Measurements from ENCODE around the gene NELL1.

DNA sequence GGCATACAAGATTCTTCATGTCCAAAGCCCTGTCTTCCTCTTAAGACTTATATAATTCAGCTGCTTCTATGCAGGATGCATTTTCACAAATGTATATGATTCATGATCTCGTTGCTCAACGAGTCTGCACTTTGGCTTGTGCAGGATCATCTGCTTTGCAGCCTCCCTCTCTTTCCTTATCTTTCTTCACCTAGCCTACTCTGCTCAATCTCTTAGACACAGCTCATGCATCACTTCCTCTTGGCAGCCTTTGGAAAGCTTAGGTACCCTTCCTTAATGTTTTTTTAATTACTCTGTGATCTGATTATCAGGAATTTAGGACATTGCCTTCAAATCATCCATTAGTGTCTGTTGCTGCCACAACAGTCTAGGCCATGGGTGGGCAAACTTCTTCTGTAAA is 673.8 kb downstream of the NELL1 start:
- TF ChIP-seq POLR2AphosphoS5 (IDR thresholded peaks at IDR 0.05; ENCODE audit: borderline replicate concordance, low read depth, low read length) (no peak), FOXP2 (optimal IDR thresholded peaks at IDR 0.05; ENCODE audit: control extremely low read depth, extremely low read length, insufficient read depth) (no peak)

Data from SK-N-MC (cell line).